ENCODE data around the gene SNF8.

Gene SNF8

DNA sequence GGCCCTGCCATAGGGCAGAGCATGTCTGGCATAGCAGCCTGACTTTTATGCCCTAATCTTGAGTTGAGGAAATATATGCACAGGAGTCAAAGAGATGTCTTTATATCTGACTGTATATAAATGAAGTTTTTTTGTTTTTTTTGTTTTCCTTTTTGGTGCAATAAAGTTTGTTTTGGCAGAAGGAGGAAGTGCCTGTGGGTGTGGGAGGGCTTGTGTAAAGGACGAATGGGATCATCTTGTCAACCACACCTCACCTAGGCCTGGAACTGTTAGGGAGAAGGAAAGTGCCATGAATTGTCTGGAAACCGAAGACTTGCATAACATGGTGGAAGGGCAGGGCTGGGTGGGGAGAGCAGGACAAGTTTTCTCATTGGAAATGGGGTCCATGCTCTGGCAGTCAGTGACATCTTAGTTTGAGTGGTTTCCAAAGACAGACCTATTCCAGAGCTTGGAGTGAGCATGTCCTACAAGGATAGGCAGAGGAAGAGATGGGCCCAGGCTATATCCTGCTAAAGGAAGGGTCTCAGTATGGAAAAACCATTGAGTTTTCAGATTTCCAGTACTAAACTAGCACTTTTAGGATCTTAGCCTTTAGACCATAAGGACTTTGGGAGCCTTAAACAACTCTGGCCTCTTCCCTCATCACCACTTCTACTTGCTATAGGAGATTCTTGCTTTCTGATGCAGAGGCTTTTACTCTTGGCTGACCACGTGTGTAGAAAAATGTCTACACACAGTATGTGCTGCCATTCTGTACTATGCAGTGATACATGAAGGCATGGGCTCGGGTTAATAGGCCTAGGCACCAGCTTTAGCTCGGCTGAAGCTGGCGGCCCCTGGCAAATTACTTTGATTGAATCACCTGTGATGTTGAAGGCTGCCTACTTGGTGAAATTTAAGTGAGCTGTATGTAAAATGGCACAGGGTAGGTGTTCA, 15.5 kb downstream of the SNF8 start:
- no peak for DNase-seq

DNA sequence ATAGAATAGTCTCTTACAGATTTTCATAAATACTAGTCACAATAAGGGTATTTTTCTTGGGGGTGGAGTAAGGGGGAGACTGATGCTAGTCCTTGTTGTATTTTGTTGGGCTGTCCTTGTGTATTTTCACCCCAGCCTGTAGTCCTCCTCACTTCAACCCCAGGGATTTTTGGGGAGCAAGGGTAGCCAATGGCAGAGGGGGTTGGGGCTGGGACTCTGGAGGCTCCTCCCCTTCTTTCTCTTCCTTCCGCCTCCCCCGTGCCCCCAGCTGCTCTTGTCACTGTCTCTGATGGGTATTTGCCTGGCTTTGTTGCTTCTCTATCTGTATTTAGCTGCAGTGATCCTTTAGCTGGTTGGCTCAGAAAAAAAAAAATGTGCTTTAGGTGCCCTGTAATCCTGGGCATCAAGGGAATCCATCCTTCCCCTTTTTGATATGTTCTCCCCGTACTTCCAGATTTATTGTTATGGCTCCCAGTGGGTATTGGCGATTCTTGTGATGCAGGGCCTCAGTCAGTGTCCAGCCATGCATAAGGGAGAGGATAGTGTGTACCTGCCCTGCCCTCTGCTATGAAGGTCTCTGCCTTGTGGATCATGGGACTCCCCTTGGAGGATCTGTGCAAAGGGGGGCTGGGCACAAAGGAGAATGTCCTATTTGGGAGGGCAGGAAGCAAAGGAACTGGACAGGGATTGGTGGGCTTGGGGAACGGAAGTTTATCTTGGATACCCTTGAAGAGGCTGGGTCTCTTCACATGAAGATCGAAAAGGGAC, 16.5 kb downstream of the SNF8 start:
- DNase-seq, result no peak

GRCh38 chr17:48925991-48926342, 18.7 kb downstream of the SNF8 start:
- DNase-seq, result no peak

- no peak for DNase-seq
Observed at GRCh38 chr17:48925251-48925990, 19.2 kb downstream of the SNF8 start.

DNA sequence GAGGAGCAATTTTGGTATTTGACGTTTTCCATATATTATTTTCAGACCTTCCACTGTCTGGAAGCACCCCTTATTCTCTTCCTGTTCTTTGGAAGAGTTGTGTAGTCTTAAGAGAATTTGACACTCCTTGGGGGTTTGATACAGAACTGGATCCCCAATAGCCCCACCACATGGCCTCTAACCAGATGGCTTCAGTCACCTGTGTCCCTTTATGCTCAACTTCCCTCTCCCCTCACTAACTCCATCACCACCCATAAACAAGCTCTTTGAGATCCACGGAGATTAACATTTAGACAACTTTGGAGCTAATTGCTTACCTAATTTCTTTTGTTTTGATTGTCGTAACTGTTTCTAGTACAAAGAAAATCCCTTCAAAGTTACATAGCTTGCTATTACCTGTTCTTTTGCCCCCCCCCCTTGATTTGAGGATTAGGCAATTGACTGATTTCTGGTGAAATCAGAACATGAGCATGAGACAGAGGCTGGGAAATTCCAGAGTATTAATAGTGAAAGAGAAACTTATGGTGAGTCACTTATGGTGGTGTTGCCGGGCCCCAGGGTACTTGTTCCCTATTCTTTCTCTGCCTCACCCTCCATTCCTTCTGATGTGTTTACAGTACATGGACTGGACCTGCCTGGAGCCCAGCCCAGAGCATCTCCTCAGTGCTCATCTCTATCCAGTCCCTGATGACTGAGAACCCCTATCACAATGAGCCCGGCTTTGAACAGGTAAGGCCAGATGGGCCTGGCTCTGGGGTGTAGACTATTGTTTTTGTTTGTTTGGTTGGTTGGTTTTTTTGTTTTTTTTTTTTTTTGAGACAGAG, 29.0 kb downstream of the SNF8 start:
- no peak for DNase-seq

- DNase-seq, result no peak
Observed at GRCh38 chr17:48912476-48912875, 32.2 kb downstream of the SNF8 start.

DNA sequence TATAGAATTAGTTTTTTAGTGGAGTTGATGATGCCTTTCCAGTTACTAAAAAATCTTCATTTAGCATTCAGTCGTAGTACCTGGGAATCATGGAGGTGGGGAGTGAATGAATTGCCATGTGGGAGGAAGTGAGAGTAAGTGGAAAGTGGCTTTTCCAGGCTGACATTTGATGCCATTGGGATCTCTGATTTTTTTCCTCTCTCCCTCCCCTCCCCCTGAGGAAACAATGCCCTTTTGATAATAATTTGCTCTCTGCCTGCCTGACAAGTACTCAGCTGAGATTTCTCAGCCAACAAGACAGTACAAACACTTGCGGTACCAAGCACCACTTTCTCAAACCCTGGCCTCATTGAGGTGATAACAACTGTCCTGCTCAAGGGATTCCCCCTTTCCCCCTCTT, 34.3 kb downstream of the SNF8 start:
- no peak for DNase-seq

DNA sequence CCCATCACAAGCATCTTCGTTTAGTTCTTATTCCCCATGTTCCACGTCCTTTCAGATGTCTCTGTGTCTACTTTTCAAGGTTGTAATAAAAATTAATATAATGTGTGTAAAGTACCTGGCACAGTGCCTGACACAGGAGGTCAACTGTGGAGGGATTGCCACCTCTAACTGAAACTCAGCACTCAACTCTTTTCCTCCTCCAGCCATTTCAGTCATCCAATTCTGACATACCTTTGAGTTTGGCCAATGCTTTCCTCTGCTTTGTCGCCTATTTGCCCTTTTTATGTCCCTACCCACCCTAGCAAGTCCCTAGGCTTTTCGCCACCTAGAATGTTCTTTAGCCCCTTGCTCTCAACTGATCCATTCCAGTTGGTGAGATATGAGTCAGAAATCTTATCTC, 34.9 kb downstream of the SNF8 start:
- no peak for DNase-seq

DNA sequence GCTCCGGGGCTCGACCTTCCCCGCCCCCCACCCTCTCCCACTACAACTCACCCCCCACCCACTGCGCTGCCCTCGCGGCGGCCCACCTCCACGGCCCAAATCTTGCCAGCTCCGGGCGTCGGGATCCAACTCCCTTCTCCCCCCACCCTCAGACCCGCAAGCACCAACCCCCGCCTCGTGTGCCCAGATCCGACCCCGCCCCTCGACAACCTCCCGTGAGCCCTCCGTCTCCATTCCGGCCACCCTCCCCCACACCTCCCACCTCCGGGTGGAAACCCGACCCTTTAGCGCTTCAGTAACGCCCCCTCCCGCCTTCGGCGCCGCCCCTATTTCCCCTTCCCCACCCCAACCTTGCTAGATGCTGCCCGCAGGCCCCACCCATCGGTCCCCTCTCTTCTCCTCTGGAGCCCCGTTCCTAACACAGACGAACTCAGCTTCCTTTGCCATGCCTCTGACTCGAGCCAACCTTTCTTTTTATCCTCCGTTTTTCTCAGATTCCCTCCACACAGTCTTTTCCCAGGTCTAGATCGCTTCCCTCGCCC, 35.7 kb downstream of the SNF8 start:
- DNase-seq, result peak; percentile 82

DNA sequence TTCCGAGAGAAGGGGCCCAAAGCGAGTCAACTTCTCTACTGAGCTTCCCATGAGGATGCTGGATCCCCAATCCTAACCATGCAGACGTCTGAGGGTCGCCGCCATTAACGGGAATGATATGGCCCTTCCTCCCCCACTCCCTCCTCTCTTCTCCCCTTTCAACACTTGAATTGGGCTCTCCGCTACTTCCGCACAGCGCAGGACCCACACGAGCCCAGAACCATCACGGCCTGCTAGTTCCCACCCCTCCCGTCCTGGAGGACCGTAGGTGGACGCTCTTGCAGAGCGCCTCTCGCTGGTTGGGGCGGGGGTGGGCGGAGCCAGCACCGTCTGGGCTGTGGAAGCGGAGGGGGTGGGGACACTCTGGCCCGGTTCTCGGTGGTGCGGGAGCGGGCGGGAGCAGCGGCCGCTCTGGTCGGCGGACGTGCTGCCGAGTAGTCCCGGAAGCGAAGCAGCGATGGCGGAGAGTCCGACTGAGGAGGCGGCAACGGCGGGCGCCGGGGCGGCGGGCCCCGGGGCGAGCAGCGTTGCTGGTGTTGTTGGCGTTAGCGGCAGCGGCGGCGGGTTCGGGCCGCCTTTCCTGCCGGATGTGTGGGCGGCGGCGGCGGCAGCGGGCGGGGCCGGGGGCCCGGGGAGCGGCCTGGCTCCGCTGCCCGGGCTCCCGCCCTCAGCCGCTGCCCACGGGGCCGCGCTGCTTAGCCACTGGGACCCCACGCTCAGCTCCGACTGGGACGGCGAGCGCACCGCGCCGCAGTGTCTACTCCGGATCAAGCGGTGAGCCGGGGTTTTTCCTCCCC, 36.4 kb downstream of the SNF8 start, which contains the start of gene UBE2Z:
Gene UBE2Z, plus strand, starts transcription at position 361 of the 797 bp plus-strand sequence. Its CDS starts 97 bp downstream, at position 458.
- peak; percentile 88 for DNase-seq

DNA sequence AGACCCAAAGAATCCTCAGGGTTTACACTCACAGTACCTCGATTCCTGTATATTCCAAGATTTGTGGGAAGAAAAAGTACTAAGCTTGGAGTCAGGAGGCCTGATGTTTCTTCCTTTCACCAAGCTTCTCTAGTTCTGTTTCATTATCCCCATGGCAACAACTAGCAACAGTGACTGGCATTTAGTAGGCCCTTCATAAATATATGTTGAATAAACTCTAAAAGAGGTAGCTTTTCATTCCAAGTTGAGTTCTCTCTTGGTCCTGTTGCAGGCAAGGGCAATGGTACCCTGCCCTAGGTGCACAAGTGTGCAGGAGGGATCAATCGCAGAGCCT, 37.0 kb downstream of the SNF8 start:
- DNase-seq, result no peak

GRCh38 chr17:48905987-48906515, 38.6 kb downstream of the SNF8 start:
- no peak for DNase-seq

- no peak for DNase-seq
Observed at GRCh38 chr17:48904428-48904827, 40.2 kb downstream of the SNF8 start.

DNA sequence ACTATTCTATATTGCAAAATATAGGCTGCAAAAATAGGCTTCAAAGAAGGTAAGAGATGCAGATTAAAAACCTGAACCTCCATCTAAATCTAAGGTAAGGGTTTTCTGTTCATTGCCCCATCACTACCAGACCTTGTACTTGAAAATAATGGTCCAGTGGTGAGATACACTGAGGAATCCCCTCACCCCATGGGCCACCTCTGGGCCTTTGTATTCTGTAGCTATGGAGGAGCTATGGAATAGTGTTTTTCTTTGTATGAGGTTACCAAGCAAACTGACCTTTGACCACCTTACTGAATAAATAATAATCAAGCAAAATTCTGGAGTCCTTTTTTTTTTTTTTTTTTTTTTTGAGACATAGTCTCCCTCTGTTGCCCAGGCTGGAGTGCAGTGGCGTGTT, 41.2 kb downstream of the SNF8 start:
- no peak for DNase-seq

DNA sequence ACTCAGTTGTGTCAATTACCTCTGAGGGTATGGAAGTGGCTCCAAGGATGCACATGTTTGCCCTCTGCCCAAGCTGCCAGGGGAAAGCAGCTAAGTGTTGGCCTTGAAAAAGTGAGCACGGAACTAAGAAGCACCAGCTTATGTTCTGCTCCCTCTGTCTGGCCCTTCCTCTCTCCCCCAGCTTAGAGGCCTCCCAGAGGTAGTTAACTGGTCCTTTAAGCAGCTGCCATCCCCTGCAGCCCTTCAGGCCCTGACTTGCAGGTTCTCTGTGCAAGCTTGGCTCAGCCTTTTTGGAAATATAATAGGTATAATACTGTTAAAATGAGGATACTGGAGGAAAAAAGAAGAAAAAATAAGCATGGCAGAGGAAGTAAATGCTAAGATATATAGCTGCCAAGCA, 43.4 kb downstream of the SNF8 start:
- DNase-seq, result no peak

- DNase-seq, result no peak
Observed at GRCh38 chr17:48894886-48895285, 49.8 kb downstream of the SNF8 start.

DNA sequence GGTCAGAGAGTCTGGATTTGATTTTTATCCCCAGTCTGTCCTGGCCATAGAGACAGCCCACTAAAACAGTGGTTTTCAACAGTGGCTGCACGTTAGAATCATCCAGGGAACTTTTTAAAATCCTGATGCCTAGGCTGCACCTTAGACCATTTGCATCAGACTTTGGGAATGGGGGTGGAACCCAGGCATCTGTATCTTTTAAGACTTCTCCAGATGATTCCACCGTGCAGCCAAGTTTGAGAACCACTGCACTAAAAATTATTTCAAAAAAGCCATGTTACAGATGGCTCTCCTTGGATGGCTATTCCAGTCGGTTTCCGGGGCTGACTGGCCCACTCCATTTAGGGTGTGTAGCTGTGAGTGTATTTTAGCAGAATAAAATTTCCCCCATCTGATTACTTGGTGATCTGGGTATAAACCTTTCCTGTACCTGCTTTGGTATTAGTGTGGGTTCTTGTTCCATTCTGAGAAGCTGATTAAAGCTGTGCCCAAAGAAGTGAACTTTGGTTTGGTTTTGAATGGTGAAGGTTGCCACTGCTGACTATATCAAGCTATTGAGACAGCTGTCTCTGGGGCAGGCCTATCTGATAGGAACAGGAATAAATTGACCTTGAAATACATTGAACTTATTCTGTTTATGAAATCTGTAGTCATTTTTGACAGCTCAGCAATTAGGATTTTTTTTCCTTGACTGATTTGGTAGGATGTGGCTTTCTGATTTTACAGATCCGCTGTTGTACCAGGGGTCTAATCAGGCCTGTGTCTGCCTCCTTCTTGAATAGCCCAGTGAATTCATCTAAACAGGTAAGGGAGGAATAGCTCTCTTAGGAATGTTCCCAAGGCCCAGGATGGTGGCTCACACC, 50.8 kb downstream of the SNF8 start:
- DNase-seq, result no peak

GRCh38 chr17:48892940-48893645, 51.5 kb downstream of the SNF8 start:
- no peak for DNase-seq

DNA sequence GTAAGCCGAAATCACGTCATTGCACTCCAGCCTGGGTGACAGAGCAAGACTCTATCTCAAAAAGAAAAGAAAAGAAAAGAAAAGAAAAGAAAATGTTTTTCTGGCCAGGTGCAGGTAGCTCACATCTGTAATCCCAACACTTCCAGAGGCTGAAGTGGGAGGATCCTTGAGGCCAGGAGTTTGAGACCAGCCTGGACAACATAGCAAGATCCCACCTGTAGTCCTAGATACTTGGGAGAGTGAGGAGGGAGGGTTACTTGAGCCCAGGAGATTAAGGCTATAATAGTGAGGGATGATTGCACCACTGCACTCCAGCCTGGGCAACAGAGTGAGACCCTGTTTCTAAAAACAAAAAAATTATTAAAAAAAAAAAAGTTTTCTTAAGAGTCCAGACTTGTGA, 54.6 kb downstream of the SNF8 start:
- no peak for DNase-seq
